ENCODE results near the gene PLCL2.

DNA sequence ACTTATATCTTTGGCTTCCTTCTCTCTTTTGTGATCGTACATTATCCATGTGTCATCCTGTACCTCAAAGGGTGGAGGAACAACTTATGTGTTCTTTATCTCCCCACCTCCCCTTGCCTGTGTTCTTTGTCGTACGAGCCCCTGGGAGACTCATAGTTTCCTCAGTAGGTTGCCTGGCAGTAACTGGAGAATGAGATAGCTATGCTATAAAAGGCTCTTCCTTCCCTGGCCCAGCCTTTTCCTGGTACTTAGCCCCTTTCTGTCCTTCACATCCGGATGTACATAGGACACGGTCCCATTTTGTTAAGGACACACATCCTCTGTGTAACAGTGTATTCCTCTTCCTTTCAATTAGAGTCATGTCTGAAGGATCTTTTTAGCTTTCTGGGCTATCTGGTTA lies 32.1 kb downstream of the PLCL2 start:
- TF ChIP-seq POLR2A (IDR thresholded peaks at IDR 0.05; ENCODE audit: low read depth, low read length), result no peak
- no peak for TF ChIP-seq POLR2AphosphoS5 (IDR thresholded peaks at IDR 0.05; ENCODE audit: low read depth, low read length)
- TF ChIP-seq TAF1 (IDR thresholded peaks at IDR 0.05; ENCODE audit: borderline replicate concordance, low read depth, low read length), result no peak
